ENCODE results near the gene EMC8. TPM values are rescaled to one million over a fixed set of nuclear protein-coding genes. Genes with fewer than 3 reads are reported as not detected.

Gene EMC8
- total RNA-seq, 1 donor from 2014 or later, result 26.7 TPM

- no peak for DNase-seq
Observed at GRCh38 chr16:85783441-85783840, 15.9 kb downstream of the EMC8 start.

GRCh38 chr16:85782451-85782850 lies 16.9 kb downstream of the EMC8 start:
- no peak for DNase-seq

- DNase-seq, result peak; percentile 55
Observed at GRCh38 chr16:85781695-85782370, 17.5 kb downstream of the EMC8 start.

DNA sequence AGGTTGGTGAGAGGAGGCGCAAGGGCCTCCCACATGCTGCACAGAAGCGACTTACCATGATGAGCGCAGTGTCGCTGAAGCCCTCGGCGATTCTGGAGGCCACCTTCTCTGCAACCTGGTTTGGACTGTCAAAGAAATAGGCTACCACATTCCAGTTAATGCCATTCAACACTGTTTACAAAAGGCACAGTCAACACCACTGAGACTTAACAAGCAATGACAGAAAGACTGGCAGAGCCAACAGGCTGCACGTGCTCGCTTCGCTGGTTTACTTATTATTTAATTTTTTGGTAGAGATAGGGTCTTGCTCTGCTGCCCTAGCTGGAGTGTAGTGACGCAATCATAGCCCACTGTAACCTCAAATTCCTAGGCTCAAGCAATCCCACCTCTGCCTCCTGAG lies 18.2 kb downstream of the EMC8 start:
- DNase-seq, result no peak

DNA sequence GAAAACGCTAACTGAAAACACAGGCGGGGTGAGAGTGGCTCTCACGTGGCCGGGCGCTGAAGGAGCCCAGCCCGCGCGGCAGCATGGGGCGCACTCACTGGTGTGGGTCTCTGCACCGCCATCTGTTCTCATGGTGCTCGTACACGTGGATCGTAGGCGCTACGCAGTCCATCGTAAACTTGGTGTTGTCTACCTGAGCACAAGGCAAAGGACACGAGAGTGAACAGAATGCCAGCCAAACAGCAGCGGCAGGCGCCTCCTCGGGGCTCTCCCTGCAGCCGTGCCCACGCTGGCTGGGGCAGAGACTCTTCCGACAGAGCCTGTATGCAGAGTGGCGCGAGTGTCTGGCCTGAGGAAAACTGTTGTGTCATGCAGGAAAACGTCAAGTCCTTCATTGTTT lies 19.1 kb downstream of the EMC8 start:
- no peak for DNase-seq

- no peak for DNase-seq
Observed at GRCh38 chr16:85778873-85779272, 20.5 kb downstream of the EMC8 start.

- no peak for DNase-seq
Observed at GRCh38 chr16:85777583-85778310, 21.6 kb downstream of the EMC8 start.

- DNase-seq, result no peak
Observed at GRCh38 chr16:85774811-85775210, 24.5 kb downstream of the EMC8 start.

DNA sequence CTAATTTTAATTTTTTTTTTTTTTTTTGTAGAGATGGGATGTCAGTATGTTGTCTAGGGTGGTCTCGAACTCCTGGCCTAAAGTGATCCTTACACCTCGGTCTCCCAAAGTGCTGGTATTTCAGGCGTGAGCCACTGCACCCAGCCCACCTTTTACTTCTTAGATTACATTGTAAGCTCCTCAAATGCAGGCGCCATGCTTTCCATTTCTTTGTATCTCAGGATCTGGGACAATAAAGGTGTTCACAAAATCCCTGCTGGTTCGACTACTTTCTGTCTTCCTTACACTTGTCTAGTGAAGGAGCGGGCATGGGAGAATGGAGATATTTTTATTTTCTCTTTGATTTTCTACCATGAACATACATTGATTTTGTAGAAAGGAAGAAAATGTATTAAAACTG lies 25.2 kb downstream of the EMC8 start:
- no peak for DNase-seq

- no peak for DNase-seq
Observed at GRCh38 chr16:85773044-85773443, 26.3 kb downstream of the EMC8 start.

- no peak for DNase-seq
Observed at GRCh38 chr16:85770741-85771140, 28.6 kb downstream of the EMC8 start.

DNA sequence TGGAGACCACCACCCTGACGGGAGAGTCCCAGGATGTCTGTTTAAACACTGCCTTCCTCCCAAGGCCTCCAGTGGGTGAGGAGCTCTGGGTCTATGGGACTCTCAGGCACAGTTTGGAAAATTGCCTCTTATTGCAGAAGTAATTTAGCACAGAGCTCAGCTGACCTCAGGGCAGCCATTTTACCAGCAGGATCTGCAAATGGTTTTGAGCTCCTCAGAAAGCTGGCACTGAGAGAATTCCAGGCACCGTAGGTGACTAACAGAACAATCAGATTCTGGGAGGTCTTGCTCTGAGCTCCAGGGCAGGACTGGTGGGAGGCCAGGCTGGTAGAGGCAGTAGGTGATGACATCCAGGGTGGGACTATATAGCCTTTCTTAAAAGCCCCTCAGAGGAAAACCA lies 31.1 kb downstream of the EMC8 start:
- no peak for DNase-seq

DNA sequence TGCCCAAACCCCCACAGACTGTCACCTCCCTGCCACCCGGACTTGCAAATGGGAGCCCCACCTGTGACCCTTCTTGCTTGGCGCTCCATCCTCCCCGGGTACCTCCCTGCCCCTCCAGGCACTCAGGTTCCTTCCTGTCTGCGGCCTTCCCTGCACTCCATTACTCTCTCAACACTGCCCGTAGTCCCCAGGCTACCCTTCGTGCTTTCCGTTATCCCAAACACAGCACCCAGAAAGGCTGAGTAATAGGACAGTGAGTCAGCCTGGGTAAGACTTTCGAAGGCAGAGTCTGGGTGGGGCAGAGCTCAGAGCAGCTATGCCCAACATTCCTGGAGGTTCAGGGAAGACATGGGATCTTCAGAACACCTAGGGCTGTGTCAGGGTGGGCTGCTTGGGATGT lies 31.8 kb downstream of the EMC8 start:
- no peak for DNase-seq

DNA sequence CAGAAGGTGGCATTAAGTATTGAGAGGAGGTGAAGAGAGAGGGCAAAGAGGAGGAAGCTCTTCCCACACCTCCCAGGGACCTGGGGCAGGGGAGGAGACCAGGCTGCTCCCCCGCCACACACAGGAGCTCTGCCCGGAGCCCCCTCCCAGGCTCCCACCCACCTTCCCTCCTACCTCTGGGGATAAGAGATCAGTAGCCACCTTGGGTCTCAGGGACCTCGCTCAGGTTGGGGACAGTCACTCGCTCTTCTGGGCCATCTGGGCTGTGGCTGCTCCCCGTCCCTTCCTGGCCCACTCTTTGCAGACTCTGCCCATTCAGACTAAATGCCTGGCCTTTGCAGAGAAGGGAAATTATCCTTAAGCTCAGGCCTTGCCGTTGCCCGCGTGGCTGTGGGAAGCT lies 33.6 kb downstream of the EMC8 start:
- DNase-seq, result no peak

- no peak for DNase-seq
Observed at GRCh38 chr16:85765211-85765610, 34.1 kb downstream of the EMC8 start.

- DNase-seq, result no peak
Observed at GRCh38 chr16:85763616-85764015, 35.7 kb downstream of the EMC8 start.

DNA sequence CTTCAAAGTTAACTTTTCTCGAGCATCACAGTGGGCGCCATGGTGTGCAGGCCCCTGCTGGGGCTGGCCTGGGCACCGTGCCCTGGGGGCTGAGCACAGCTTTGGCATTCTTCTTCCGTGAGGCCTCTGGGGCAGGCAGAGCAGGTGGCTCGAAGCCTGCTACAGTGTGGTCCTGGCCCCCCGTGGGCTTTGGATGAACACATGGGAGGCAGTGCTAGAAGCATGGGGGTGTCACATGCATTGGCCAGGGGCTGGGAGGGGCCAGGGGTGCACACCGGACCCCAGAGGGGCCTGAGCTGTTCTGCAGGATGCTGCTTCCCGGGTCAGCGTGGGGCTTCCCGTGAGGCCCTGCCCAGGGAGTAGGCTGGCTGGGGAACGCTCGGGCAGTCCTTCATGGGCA lies 36.4 kb downstream of the EMC8 start:
- DNase-seq, result no peak

GRCh38 chr16:85761861-85762260 lies 37.5 kb downstream of the EMC8 start:
- DNase-seq, result no peak

- no peak for DNase-seq
Observed at GRCh38 chr16:85759631-85760419, 39.5 kb downstream of the EMC8 start.

DNA sequence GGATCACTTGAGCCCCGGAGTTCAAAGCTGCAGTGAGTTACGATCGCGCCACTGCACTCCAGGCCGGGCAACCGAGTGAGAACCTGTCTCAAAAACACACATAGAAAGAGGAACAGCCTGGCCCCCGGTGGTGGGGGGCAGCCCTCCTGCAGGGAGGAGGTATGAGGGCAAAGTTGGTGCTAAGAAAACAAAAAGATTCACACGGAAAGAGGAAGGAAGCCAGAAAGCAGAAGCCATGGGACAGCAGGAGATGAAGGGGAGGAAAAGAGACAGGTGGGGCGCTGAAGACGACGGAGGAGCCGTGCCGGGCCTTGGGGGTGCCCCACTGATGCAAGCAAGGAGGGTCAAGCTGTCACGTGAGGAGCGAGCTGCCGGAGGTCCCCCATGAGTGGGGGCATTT lies 40.2 kb downstream of the EMC8 start:
- DNase-seq, result no peak

DNA sequence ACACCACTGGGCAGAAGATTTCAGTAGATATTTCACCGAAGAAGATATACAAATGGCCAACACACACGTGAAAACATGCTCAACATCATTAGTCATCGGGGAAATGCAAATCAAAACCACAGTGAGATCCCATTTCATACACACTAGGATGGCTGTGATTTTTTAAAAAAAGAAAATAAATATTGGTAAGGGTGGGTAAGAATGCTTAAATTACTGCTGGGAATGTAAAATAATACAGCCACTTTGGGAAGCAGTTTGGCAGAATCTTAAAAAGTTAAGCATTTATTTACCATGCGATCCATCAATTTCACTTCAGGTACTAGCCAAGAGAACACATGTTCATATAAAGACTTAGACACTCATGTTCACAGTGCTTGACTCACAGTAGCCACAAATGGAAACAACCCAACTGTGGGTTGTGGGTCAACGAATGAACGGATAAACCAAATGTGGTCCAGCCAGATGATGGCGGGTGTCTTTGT lies 42.0 kb downstream of the EMC8 start:
- DNase-seq, result no peak

DNA sequence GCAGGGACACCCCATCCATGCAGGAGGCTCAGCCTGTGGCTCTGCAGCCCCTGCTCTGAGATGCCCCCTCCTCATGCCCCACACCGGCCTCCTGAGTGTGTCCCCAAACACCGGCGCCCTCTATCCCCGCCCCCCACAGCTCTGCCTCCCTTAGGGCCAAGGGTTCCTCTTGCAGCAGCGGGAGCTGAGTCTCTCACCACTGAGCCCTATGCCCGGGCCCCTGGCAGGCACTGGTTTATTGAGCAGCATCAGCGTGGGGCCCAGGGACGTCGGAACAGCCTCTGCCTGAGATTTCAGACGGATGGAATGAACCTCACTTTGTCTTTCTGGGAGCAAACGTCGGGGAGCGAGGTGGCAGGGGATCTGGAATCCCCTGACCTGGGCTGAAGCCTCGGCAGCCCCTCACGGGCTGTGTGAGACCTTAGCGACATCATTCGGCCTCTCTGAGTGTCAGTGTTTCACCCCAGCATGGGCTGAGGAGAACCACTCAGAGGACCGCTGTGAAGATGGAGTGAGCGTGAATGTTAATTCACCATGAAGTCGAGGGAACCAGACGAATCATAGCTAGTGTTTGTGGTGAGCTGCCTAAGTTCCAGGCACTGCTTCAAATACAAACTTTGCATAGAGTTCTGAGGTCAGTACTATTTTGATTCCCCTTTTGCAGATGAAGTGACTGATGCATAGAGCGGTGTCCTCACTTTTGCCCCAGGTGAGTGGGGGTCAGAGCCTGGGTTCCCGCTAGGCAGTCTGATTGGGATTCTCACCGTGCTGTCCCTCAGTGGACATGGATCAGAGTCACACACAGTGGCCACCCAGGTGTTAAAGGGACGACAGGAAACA lies 43.2 kb downstream of the EMC8 start:
- DNase-seq, result no peak
